AG08396 (cell line): ENCODE measurements around the gene CUL4A.

Experiments
- DNase-seq: peaks from one replicate; pipeline ENCODE4 v3.0.0; 2012; ENCODE audit warnings: low spot score, mixed read lengths

CUL4A gene

DNA sequence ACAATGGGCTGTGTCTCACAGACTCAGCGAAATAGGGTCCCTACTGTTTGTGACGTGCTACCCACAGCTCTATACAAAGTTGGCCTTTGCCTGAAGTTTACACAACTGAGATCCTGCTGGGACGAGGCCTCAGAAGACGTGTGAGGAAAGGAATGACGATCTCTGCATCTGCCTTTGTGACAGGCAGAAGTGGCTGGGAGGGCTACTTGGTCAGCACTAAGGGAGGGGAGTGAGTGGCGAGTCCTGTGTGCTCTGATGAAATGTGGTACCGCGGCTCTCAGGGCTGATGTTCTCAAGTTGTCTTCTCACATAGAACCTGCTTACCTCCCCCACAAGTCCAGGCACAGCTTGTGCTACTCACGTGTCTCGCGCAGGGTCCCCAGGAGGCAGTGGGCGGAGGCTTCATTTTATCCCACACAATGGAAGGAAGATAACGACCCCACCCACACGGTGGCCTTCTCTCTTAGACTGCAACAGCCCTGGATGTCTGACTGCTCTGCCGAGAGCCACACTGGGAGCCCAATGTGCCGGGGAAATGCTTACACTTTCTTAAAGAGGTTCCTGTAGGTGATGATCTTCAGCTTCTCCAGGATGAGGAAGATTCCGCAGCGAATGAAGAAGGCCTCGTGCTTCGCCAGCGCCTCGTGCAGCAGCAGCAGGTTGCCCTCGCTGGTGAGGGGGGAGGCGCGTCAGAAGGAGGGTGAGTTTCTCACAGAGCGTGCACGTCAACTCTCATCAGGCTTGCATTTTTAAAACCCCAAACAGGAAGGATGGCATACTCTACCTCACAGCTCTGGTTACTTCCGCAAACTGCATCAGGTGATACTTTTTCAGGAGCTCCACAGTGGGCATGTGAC is 29.8 kb upstream of the CUL4A start:
- no peak for DNase-seq

DNA sequence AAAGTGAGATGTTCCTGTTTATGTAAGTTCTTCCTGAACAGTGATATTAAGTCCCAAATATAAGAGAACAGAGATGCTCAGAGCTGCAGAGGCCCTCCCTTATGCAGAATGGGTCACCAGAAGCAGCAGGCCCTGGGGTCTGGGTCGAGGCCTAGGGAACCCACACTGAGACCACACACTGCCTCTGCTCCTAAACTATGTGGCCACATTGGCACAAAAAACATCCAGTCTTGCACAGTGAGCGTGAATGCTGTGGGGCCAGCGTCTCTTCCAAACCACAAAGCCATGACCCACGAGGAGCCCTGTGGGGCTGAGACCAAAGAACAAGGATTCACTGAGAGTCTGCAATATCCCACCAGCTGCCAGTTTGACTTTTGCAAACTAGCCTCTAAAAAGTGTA is 27.4 kb upstream of the CUL4A start:
- no peak for DNase-seq

DNA sequence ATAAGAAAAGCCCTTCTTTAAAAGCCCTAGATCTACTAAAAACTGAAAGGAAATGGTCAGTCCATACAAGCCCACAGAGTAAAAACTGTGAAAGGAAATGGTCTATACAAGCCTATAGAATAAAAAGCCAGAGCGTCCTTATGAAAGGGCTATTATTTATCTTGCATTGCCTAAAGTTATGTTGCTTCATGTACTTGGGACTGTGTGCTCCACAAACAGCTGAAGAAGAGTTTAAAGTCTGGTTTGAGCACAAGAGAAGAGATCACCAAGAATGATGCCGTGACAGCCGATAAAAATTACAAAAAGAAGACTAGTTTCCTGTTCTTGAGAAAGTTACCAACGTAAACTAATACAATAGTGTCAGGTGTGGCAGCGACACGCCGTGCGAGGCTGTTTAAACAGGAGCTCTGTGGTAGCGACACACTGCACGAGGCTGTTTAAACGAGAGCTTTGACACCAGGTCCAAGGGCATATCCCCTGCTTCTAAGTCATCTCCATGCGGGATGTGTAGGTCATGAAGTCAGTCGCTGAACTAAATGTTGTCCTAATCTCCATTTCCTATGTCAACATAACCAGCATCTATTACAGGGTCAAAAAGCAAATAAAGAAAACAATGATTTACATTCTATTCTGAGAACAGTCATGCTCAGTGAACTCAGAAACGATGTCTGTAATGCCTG is 25.8 kb upstream of the CUL4A start:
- DNase-seq: no peak

- no peak for DNase-seq
Observed at GRCh38 chr13:113184568-113185440, 24.6 kb upstream of the CUL4A start.

- DNase-seq: no peak
Observed at GRCh38 chr13:113186061-113186900, 23.1 kb upstream of the CUL4A start.

- DNase-seq: peak; percentile 94
Observed at GRCh38 chr13:113187263-113187669, 22.1 kb upstream of the CUL4A start.

DNA sequence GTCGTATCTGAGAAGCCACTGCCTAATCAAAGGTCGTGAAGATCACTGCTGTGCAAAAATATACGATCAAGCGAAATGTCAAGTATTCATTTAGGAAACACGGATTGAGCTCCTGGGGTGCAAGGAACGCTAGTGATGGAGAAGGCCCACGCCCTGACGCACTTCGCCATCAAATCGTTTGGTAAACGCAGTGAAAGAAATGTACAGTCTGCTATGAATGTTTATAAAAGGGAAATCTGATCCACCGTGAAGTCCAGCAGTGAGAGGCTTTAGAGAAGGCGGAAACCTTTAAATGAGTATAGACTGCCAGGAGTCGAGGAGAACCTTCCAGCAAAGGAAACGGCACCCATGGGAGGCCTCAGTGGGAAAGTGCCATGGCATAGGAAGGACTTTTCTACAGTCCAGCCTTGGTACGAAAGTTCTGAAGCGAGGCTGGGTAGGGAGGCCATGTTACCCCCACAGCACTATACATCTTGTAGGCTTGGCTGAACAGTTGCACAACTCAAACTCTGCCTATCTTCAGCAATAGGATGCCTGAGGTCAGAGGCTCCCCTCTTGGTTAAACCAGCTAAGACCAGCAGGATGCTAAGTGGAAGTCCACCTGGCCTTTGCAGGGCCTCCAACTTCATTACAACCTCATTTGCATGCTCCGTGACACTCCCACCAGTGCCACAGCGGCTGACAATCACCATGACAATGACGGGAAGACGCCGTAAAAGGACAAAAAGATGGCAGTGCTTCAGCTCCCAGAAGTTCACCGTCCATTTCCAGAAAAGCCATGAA is 21.3 kb upstream of the CUL4A start:
- no peak for DNase-seq

DNA sequence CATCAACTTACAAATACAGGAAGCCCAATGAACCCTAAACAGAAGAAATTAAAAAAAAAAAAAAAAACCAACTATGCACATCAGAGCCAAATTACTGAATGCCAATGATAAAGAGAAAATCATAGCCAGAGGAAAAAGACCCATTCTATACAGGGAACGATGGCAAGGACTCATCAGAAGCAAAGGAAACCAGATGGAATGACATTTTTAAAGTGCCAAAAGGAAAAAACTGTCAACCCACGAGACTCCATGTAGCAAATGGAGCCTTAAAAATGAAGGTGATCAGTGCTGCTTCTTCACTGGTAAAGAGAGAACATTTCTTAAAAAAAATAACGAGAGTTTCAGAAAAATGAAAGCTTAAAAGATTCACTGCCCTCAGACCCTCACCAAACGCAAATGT is 19.2 kb upstream of the CUL4A start:
- no peak for DNase-seq

DNA sequence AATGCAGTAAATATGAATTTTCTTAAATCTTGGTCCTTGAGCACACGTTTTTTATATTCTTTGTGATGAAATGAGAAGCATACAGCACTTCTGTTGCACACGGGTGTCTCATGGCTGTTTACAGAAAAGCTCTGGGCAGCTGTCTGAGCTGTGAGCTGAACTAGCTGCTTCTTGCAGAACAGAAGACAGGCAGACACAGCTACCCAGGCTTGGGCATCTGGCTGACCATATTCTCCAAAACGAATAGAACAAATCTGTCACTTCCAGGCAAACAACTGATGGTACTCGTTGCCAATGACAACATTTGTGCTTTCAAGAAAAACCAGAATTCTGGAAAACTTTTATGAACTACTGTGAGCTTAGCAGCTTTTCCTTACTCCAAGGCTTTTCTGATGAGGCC is 17.1 kb upstream of the CUL4A start:
- no peak for DNase-seq

GRCh38 chr13:113192902-113193301 is 16.5 kb upstream of the CUL4A start:
- DNase-seq: no peak

DNA sequence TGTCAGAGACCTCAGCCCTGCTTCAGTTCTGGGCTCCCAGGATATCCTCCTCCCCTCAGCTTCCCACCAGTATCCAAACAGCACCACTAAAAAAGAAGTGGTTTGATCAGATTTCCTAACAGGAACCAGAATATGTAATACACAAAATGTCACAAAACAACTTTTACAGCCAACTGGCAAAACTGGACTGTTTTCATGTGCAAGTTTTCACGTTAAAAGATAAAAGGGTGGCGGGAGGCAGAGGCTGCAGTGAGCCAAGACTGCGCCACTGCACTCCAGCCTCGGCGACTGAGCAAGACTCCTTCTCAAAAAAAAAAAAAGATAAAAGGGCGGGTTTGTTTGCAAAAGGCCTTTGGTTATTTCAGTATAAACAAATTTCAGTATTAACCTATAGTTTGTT is 14.1 kb upstream of the CUL4A start:
- DNase-seq: no peak

DNA sequence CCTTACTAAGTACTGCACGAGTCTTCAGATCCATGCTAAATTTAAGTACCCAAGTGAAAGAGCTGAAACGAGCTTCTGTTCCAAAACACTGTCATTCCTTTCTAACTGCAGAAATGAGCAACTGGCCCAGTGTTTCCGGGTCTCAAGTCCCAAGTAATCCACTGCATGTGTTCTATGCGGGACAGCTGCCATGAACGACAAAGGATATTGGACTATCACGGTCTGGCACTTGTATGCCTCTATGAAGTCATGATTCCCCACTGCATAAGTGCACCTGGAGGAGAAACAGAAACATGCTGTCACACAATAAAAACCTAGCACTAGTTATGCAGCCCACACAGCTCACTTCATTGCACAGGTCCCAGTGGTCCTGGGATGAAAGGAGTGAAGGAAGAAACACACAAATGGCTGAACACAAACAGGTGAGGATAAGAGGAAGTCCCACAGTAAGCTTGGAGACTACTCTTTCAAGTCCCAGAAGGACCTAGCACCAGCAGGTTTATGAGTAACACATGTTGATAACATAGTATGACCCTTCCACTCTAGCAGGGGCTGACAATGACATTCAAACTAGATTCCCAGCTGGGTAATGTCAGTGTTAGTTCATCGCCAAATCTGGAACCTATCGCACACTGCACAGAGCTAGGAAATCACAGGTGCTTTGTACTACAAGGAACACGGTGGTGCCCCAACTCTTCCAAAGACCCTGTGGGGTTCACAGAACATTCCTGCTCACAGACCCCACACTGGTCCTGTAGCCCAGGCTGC is 12.3 kb upstream of the CUL4A start:
- no peak for DNase-seq

- no peak for DNase-seq
Observed at GRCh38 chr13:113201815-113202214, 7.6 kb upstream of the CUL4A start.

DNA sequence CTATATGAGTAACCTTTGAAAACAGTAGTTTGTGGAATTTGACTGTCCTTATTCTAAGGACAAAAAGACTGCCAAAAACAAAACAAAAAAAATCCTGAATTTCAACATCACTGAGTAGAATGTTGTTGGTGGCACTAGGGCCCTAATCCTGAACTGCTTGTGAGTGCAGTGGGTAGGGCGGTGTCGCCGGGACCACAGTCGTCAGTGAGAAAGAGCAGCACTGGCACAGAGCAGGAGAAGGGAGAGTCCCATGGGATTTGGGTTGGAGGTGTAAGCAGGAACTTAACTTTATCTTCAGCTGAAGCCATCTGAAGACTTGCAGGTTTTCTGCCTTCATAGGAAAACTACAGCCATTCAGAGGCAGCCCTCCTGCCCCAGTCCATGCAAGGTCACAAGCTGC is 6.5 kb upstream of the CUL4A start:
- no peak for DNase-seq

DNA sequence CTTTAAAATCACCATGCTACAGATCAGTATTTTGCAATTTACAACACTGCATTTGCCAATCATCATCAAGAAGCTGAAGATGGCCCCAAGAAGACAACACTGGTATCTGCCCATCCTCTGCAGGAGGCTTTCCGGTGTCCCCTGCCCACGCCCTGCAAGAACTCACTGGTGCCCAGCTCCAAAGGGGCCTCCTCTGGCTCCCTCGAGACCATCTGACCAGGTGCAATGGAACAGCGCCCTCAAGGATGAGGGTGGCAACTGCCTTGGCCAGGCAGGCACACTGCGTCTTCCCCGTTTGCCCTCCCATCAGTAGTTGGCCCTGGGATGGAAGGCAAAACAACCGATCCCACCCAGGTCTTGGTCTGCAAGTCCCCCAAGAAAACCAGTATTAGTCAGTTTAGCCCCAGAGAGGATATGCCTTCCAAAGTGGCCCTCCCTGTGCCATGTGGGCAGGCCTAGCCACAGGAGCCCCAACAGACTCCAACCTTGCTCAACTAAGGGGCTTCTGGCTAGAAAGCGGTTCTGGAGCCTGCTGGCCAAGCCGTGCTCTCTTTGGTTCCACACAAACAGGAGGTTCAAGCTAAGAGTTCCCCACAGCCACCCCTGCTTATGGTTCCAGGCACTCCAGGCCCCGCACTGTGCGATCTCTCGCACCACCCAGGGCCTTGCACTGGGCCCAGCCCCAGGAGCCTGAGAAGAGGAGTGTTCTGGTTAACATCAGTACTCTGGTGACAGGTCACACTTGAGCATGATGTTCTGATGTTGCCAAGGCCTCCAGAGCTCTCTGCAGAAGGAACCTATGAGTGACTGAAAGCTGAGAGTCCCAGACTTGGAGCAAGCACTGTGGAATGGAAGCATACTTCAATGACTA is 5.7 kb upstream of the CUL4A start:
- no peak for DNase-seq

DNA sequence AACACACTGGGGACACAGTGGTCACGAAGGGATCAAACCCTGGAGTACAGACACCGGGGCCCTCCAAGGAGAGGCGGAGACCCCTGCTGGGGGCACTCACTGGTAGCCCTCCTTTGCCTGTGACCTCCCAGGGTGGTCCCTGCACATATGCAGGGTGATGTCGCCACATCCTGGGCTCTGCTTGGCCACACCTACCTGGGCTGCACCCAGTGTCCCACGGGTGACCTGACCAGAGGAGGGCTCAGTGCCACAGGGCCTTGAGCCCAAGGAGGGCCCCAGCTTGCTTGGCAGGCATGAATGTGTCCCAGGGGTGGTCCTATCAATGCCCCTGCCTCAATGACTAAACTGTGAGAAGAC is 5.1 kb upstream of the CUL4A start:
- no peak for DNase-seq

DNA sequence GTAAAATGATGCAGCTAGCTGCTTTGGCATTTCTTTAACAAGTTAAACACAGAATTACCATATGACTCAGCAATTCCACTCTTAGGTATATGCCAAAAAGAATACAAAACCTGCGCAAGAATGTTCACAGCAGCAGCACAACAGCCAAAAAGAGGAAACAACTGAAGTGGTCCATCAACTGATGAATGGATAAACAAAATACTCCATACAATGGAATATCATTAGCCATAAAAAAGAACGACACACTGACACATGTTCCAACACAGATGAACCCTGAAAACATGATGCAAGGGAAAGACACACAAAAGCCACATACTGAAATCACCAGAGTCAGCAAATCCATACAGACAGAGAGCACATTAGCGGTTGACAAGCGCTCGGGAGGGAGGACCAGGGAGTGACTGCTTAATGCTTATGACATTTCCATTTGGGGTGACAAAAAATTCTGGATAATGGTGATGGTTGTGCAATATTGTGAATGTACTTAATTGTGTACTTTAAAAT is 3.9 kb upstream of the CUL4A start:
- no peak for DNase-seq

- DNase-seq: no peak
Observed at GRCh38 chr13:113207460-113207859, 2.0 kb upstream of the CUL4A start.

- DNase-seq: peak; percentile 55
Observed at GRCh38 chr13:113207890-113208420, 1.5 kb upstream of the CUL4A start.
